DMS53 treated with DMSO at 0.1 percent for 48 hours (cell line): Measurements from ENCODE around the gene STK17B.
A peak's percentile ranks its signal among the peaks of the same experiment; 100 is the strongest.

Experiments used
- DNase-seq: peaks from one replicate; lab custom pipeline; 2025; ENCODE audit not compliant: unreplicated experiment; lab: John Stamatoyannopoulos, UW

The STK17B gene

GRCh38 chr2:196184921-196185320 is 13.5 kb upstream of the STK17B start:
- no peak for DNase-seq

GRCh38 chr2:196183528-196184231 is 12.3 kb upstream of the STK17B start:
- DNase-seq, result no peak

- no peak for DNase-seq
Measured at GRCh38 chr2:196183172-196183473, 11.7 kb upstream of the STK17B start.

GRCh38 chr2:196182439-196183171 is 11.2 kb upstream of the STK17B start:
- DNase-seq, result no peak

GRCh38 chr2:196181484-196181883 is 10.1 kb upstream of the STK17B start:
- no peak for DNase-seq

GRCh38 chr2:196177124-196177523 is 5.7 kb upstream of the STK17B start:
- DNase-seq, result no peak

GRCh38 chr2:196176142-196176738 is 4.9 kb upstream of the STK17B start:
- no peak for DNase-seq

- DNase-seq, result no peak
Measured at GRCh38 chr2:196174404-196174803, 3.0 kb upstream of the STK17B start.

GRCh38 chr2:196173505-196173904 is 2.1 kb upstream of the STK17B start:
- no peak for DNase-seq

GRCh38 chr2:196172951-196173350 is 1.6 kb upstream of the STK17B start:
- DNase-seq, result no peak

- DNase-seq, result peak; percentile 29
Measured at GRCh38 chr2:196171946-196172345, 568 bp upstream of the STK17B start.

- peak; percentile 37 for DNase-seq
Measured at GRCh38 chr2:196170606-196171247, 651 bp downstream of the STK17B start.

- DNase-seq, result peak; percentile 55
Measured at GRCh38 chr2:196170213-196170605, 1.2 kb downstream of the STK17B start.

- DNase-seq, result no peak
Measured at GRCh38 chr2:196169516-196169915, 1.9 kb downstream of the STK17B start.

GRCh38 chr2:196168181-196168580 is 3.2 kb downstream of the STK17B start:
- DNase-seq, result no peak

GRCh38 chr2:196167666-196168065 is 3.7 kb downstream of the STK17B start:
- DNase-seq, result no peak

- DNase-seq, result no peak
Measured at GRCh38 chr2:196166876-196167275, 4.5 kb downstream of the STK17B start.

GRCh38 chr2:196165016-196165415 is 6.4 kb downstream of the STK17B start:
- no peak for DNase-seq

- DNase-seq, result no peak
Measured at GRCh38 chr2:196163285-196163684, 8.1 kb downstream of the STK17B start.

- DNase-seq, result no peak
Measured at GRCh38 chr2:196162586-196163175, 8.7 kb downstream of the STK17B start.

GRCh38 chr2:196160946-196161345 is 10.4 kb downstream of the STK17B start:
- no peak for DNase-seq

- no peak for DNase-seq
Measured at GRCh38 chr2:196160101-196160500, 11.3 kb downstream of the STK17B start.
